NCI-H1436 (cell line): ENCODE measurements around the gene SOS1.
"Not testable (repeated sequence)": the region's sequence is repeated elsewhere in the genome, so short reads cannot be mapped to it uniquely, and the experiment has no call there.

Experiments
- DNase-seq: peaks from one replicate; lab custom pipeline; 2025; lab: John Stamatoyannopoulos, UW

SOS1 gene

GRCh38 chr2:39120771-39121522 lies at the start of gene SOS1:
Gene SOS1, minus strand, starts transcription at chr2:39121051. Its CDS starts 629 bp downstream, at chr2:39120422.
- peak; percentile 91 for DNase-seq

DNA sequence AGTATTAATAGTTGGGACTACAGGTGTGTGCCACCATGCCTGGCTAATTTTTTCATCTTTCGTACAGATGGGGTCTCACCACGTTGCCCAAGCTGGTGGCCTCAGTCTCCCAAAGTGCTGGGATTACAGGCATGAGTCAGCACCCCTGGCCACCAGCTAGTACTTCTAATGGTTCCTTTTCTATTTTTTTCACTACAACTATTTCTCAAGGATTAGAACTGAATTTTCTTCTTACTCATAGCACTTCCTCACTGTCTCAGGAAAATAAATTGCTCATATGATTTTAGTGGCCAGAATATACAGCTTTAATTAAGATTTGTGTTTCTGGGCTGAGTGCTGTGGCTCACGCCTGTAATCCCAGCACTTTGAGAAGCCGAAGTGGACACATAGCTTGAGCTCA lies 43.2 kb upstream of the SOS1 start:
- DNase-seq: no peak

- DNase-seq: no peak
Observed at GRCh38 chr2:39160982-39161381, 40.1 kb upstream of the SOS1 start.

GRCh38 chr2:39159283-39159682 lies 38.4 kb upstream of the SOS1 start:
- no peak for DNase-seq

- DNase-seq: no peak
Observed at GRCh38 chr2:39158351-39158750, 37.5 kb upstream of the SOS1 start.

DNA sequence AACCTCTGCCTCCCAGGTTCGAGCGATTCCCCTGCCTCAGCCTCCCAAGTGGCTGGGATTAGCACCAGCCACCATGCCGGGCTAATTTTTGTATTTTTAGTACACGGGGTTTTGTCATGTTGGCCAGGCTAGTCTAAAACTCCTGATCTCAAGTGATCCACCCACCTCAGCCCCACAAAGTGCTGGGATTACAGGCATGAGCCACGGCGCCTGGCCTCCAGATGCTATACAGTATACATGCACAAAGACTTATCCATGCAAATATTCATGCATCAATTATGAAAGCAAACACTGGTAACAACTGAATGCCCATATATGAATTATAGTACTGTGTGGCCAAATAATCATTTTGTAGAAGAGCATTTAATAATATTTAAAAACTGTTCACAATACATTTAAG lies 36.0 kb upstream of the SOS1 start:
- no peak for DNase-seq

DNA sequence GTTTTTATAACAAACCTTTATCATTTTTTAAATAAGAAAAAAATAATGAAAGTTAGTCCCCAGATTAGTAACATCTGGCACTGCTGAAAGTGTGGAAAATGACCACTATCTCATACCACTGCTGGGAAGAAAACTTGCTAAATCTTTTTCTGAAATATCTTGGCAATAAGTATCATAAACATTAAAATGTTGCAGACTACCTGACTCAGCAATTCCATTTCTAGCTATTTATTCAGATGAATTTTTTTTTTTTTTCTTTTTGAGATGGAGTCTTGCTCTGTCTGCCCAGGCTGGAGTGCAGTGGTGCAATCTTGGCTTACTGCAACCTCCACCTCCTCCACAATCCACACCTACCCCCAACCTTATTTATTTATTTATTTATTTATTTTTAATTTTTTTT lies 35.3 kb upstream of the SOS1 start:
- DNase-seq: no peak

- not testable (repeated sequence) for DNase-seq
Observed at GRCh38 chr2:39155573-39155972, 34.7 kb upstream of the SOS1 start.

DNA sequence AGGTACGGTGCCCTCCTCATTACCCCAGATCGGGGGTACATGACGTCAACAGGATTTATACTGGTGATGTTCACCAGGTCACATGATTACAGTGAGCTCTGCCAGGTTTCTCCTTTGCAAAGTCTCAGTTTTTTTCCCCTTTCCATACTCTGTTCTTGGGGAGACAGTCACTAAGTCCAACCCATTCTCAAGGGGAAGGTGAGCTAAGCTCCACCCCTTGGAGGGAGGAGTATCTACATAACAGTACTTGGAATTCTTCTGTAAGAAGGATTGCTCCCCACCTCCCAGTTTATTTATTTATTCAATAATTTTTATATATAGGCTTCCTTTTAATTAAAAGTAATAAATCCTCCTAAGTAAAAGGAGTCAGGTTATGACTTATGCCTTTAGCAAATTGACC lies 34.1 kb upstream of the SOS1 start:
- DNase-seq: no peak

- DNase-seq: no peak
Observed at GRCh38 chr2:39153312-39153711, 32.5 kb upstream of the SOS1 start.

GRCh38 chr2:39152504-39152903 lies 31.7 kb upstream of the SOS1 start:
- DNase-seq: no peak

DNA sequence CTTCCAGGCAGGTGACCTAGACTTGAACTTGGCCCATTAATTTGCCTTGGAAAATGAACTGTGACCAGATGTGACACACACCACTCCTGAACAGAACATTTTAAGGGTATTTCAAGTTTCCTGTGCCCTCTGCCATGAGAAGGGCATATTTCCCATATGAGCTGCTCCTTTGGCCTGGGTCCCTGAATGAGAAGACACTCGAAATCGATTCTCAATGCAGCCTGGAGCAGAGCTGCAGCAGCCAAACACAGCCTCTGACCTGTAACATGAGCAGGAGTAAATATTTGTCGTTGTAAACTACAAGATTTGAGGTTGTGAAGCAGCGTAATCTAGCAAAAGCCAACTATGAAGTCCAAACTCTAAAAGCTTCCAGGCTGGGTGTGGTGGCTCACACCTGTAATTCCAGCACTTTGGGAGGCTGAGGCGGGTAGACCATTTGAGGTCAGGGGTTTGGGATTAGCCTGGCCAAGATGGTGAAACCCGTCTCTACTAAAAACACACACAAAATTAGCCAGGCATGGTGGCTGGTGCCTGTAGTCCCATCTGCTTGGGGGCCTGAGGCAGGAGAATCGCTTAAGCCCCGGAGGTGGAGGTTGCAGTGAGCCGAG lies 30.1 kb upstream of the SOS1 start:
- DNase-seq: no peak

DNA sequence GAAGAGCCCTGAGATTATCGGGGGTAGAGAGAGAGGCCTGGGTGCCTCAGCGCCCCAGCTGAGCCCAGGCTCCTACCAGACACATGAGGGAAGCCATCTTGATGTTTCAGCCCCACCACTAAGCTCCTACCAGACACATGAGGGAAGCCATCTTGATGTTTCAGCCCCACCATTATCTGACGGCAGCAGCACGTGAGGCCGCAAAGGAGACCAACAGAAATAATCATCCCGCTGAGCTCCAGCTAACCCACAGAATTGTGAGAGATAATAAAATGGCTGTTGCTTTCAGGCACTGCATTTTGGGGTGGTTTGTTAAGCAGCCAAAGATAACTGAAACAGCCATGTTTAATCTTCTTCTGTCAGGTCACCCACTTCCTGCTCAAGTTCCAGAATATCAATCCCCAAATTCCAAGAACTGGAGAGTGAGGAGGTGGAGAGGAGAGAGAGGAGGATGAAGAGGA lies 29.3 kb upstream of the SOS1 start:
- DNase-seq: no peak

GRCh38 chr2:39146630-39147029 lies 25.8 kb upstream of the SOS1 start:
- no peak for DNase-seq

GRCh38 chr2:39145906-39146421 lies 25.1 kb upstream of the SOS1 start:
- no peak for DNase-seq

DNA sequence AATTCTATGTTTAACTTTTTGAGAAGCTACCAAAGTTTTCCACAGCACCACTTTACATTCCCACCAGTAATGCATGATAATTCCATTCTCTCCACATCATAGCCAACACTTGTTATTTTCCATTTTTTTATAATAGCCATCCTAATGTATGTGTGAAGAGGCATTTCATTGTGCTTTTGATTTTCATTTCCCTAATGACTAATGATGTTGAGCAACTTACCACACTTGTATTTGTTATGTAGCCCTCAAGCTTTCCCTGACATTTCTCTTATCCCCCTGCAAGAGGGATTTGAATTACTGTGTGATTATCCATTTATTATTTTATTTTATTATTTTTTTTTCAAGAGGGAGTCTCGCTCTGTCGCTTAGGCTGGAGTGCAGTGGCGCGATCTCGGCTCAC lies 23.6 kb upstream of the SOS1 start:
- DNase-seq: no peak

- no peak for DNase-seq
Observed at GRCh38 chr2:39142904-39143605, 22.2 kb upstream of the SOS1 start.

GRCh38 chr2:39141334-39142271 lies 20.8 kb upstream of the SOS1 start:
- DNase-seq: no peak

GRCh38 chr2:39140948-39141333 lies 20.1 kb upstream of the SOS1 start:
- DNase-seq: not testable (repeated sequence)

DNA sequence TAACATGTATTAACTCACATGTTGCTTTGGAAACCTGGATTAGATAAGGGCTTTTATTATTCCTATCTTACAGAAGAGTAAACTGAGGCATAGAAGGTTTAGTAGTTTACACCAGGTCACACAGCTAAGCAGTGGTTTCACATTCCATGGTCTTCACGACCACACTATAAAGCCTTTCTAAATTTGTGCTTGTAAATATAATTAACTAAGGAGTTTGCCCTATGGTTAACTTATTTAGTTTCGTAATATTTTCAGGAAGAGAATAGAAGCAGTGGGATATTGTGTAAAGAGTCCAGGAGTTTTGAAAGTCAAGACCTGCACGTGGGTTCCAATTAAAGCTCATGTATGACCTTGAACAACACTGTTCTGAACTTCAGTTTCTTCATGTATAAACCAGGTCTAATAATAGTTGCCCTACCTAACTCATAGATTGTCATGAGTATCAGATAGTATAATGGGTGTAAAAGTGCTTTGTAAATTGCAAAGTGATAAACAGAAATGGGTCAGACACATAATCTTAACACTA lies 19.5 kb upstream of the SOS1 start:
- DNase-seq: no peak

- DNase-seq: no peak
Observed at GRCh38 chr2:39139511-39140237, 18.8 kb upstream of the SOS1 start.
